AG09319 (cell line): ENCODE measurements around the gene BEND5.

Experiments
- DNase-seq: peaks from one replicate; pipeline ENCODE4 v3.0.0-alpha.2; 2010; ENCODE audit warnings: low read depth; ENCODE audit errors: extremely low read depth
- TF ChIP-seq, protein P1 (sequence below): IDR thresholded peaks from 2 replicates; pipeline ENCODE4 v1.5.1; 2011; ENCODE audit warnings: low read depth, mild to moderate bottlenecking, inconsistent platforms, low read length, moderate library complexity

The BEND5 gene

DNA sequence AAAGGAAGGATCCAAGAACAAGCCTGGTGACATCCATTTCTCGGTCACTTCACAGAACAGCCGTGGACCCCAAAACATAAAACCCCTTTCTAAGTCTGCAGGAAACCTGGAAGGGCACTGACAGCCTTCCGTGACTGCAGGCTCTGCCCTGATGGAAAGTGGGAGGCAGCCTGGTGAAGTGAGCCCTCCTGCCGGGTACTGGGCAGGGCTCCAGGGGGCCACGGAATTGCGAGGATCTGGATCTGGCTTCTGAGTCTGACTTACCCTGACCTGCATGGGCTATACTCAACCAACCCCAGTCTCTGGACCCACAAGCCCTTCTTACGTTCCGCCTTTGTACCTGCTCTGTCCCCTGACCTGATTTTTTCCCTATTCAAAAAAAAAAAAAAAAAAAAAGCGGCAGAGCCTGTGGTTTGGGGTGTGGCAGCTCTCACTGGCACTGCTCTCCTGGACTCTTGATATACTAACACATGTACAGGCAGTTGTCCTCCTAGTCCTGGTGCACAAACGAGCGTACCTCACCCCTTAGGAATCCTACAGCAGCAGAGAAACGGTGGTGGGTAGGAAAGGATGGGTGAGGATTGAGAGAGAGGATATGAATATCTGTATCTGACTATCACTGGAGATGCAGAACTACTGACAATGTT is 82.9 kb downstream of the BEND5 start:
- no peak for DNase-seq
- TF ChIP-seq, protein P1, sequence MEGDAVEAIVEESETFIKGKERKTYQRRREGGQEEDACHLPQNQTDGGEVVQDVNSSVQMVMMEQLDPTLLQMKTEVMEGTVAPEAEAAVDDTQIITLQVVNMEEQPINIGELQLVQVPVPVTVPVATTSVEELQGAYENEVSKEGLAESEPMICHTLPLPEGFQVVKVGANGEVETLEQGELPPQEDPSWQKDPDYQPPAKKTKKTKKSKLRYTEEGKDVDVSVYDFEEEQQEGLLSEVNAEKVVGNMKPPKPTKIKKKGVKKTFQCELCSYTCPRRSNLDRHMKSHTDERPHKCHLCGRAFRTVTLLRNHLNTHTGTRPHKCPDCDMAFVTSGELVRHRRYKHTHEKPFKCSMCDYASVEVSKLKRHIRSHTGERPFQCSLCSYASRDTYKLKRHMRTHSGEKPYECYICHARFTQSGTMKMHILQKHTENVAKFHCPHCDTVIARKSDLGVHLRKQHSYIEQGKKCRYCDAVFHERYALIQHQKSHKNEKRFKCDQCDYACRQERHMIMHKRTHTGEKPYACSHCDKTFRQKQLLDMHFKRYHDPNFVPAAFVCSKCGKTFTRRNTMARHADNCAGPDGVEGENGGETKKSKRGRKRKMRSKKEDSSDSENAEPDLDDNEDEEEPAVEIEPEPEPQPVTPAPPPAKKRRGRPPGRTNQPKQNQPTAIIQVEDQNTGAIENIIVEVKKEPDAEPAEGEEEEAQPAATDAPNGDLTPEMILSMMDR: no peak

DNA sequence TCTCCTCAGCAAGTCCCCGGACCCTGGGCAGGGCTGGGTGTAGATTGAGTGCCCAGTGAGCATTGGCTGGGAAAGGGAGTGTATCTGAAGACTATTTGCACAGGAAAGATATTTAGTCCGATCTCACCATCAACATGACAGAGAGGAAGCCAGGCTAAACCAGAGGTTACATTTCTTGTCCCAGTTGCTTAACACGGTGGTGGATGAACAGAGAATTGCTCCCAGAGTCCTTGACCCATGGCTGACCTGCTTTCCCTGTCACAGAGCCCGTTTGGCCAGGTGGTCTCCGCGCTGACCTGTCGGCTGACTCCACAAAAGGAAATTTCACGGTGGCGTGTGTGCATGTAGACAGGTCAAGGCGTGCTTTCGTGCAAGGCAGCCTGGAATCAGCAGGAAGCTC is 83.5 kb downstream of the BEND5 start:
- DNase-seq: no peak
- TF ChIP-seq, protein P1: no peak

DNA sequence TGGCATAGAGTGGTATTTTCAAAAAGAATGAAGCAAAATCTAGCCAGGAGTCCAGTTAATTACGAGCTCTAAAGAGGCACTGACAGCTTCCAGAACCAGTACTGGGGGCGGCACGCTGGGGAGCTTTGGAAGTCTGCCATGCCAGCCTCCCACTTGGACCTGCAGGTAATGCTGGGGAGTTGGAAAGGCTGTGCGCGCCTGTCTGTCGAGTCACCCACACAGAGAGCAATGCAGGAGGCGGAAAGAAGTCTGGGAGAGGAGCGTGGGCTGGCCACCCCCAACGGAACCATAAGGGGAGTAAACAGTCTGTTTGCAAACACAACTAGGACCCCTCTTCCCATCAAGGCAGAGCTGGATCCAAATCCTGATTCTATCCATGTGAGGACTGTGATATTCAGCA is 84.5 kb downstream of the BEND5 start:
- TF ChIP-seq, protein P1: no peak
- DNase-seq: no peak

DNA sequence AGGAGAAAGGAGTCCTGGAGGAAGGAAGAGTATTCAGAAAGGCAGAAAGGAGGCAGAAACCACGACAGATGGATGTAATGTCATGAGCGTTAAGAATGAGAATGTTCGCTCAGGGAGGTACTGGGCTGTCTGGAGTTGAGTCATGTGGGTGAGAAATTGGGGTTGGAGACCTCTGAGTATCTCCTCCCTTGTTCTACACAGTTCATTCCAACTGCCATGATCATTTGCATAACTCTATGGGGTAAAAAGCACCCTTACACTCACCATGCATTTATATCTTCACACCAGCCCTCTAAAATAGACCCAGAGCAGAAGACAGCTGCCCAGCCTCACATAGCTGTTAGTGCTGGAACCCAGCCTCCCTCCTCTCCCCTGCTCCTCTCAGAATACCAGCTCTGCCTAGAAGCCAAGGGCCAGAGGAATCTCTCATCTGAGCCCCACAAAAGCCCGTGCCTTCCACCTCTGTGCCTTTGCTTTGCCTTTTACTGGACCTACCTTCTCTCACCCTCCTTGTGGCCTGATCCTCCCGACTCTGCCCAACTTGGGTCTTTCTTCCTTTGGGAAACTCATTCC is 85.2 kb downstream of the BEND5 start:
- TF ChIP-seq, protein P1: no peak
- no peak for DNase-seq

DNA sequence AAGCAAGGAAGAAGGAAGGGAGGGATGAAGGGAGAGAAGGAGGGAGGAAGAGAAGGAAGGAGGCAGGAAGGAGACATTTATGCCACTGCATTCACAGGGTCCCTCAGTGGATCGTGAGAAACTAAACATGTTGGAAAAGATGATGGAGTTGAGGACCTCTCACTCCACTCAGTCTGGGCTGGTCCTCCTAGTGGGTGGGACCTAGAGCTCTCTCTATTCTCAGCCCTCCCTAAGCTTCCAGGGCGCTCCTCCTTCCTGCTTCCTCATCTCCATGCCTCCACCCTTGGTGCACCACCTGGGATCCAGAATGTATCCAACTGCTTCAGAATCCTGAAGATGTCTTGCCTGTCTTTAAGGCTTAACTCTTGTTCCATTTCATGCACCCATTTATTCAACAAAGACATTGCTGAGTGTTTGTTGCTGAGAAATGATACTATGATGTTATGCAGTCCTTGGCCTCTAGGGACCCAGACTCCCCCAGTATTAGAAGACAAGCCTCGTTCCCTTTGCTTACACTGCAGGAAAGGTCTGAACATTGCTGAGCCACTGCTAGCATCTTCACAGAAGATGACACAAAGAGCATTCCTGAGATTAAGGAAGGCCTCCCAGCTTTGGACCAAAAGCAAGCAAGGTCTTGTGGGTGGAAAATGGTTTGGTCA is 88.5 kb downstream of the BEND5 start:
- TF ChIP-seq, protein P1: peak; percentile 12

DNA sequence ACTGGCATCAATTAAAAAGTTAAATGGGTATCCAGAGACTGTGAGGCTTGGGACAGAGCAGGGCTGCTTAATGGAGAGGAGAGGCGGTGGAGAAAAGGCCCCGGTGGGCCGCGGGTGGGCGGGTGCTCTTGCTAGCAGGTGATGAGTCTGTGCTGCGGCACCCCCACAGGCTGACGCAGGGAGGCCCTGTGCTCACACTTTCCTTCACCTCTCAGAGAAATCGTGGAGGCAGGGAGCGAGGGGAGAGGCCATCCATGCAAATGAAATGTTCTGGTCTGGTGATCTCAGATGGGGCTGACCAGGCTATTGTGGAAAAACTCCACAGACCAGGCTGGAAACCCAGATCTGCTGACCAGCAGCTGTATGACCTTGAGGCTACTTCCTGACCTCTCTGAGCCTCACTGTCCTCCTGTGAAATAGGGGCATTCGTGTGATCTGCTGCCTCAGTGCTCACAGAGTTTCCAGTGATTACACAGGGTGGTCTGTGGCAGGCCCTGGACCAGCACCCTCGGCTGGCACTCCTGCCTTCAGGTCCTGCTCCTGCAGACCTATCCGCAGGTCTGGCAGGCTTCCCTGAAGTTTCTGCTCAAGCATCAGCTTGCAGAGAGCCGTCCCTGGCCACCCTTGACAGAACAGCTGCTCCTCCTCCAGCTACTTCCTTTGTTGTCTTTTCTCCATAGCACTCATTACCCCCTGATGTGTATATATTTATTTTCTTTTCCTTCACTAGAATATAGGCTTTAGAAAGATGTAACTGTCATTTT is 89.2 kb downstream of the BEND5 start:
- no peak for DNase-seq
- TF ChIP-seq, protein P1: no peak

More for the DNA sequence above, 88.5 kb downstream of the BEND5 start:
- DNase-seq: no peak
